ENCODE measurements around the gene FAR2.
"Not testable (repeated sequence)": the region's sequence is repeated elsewhere in the genome, so short reads cannot be mapped to it uniquely, and the experiment has no call there.

FAR2 gene

GRCh38 chr12:29343022-29343799 is 194.1 kb downstream of the FAR2 start:
- DNase-seq, result no peak

- no peak for DNase-seq
These were observed 197.8 kb downstream of the FAR2 start for GRCh38 chr12:29346769-29347421.

GRCh38 chr12:29350080-29350479 is 201.0 kb downstream of the FAR2 start:
- peak; percentile 62 for DNase-seq

GRCh38 chr12:29354954-29355353 is 205.9 kb downstream of the FAR2 start:
- no peak for DNase-seq

- DNase-seq, result no peak
These were observed 216.0 kb downstream of the FAR2 start for GRCh38 chr12:29365091-29365490.

GRCh38 chr12:29374012-29374411 is 224.9 kb downstream of the FAR2 start:
- no peak for DNase-seq

GRCh38 chr12:29374913-29375312 is 225.8 kb downstream of the FAR2 start:
- DNase-seq, result no peak

GRCh38 chr12:29376118-29376517 is 227.0 kb downstream of the FAR2 start:
- no peak for DNase-seq

- peak; percentile 98 for DNase-seq
These were observed 231.8 kb downstream of the FAR2 start, which contains the start of gene ERGIC2 for GRCh38 chr12:29380536-29381523. Gene ERGIC2, minus strand, starts transcription at chr12:29381172. Its CDS starts 9,539 bp downstream, at chr12:29371633.

GRCh38 chr12:29382251-29382650 is 233.2 kb downstream of the FAR2 start:
- no peak for DNase-seq

GRCh38 chr12:29385194-29385593 is 236.1 kb downstream of the FAR2 start:
- DNase-seq, result not testable (repeated sequence)
